ENCODE data around the gene SH3RF3. TPM values are rescaled to one million over a fixed set of nuclear protein-coding genes. Genes with fewer than 3 reads are reported as not detected.

SH3RF3 gene
- total and polyA plus RNA-seq, 10 of the 15 experiments (the other 5 are each of a cell fraction or from before 2014, with no cell fraction given): 0.08 to 8.8 (median 2.3) TPM

DNA sequence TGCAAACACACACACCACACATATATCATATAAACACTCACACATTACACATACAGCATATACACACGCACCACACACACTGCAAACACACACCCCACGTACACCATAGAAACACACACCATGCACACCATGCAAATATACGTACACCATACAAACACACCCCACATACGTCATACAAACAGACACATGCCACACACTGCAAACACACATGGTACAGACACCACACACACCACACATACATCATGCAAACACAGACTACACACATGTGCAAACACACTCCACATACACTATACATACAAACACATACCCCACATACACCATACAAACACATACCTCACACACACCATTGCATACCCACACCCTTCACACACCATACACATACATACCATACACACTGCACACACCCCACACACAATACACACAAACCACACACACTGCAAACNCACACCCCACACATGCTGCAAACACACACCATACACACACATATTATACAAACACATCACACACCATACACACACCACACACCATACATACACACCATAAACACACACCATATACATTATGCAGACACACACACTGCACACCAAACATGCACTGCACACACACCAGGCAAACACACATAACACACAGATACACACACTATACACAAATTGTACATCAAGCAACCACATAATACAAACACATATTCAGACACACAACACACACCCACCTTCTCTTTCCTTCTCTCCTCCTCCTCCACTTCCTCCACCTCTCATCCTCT is 364.4 kb downstream of the SH3RF3 start:
- ATAC-seq: no peak
- Histone ChIP-seq H3K4me2 (ENCODE audit: control insufficient read depth, insufficient read depth) (no peak overlapping the region), H3K27ac (ENCODE audit: control insufficient read depth, insufficient read depth) (no peak overlapping the region), H3K79me2 (ENCODE audit: control insufficient read depth, insufficient read depth, low read length) (no peaks in the 10 kb centered on the region), H3K27me3 (replicated peaks in 1 of 2; ENCODE audit: control insufficient read depth in 2 of 2, insufficient read depth in 2 of 2, low read length in 1 of 2) (no peaks in the 10 kb centered on the region), H3K4me3 (no peak overlapping the region), H3K4me1 (ENCODE audit: control insufficient read depth, insufficient read depth, low read length) (no peaks in the 10 kb centered on the region), H4K20me1 (ENCODE audit: control insufficient read depth, insufficient read depth) (no peaks in the 10 kb centered on the region), H3K9me3 (replicated peaks; ENCODE audit: control insufficient read depth, insufficient read depth, low read length) (no peaks in the 10 kb centered on the region), H3K36me3 (ENCODE audit: control insufficient read depth in 2 of 2, insufficient read depth in 2 of 2, low read length in 1 of 2) (no peaks in the 10 kb centered on the region), H2AFZ (ENCODE audit: control insufficient read depth, low read depth, low read length) (no peak overlapping the region), H3K9ac (ENCODE audit: control insufficient read depth, insufficient read depth, low read length) (no peak overlapping the region)
- 51% methylated on average over 4 of the region's 4 CpGs for WGBS (ENCODE audit: insufficient coverage, insufficient replicate concordance, low lambda C conversion rate, missing lambda C conversion rate)
- CTCF ChIA-PET: no interaction called here
- in situ Hi-C loops (cut with MboI) (no loop called here), intact Hi-C loops (cut with micrococcal nuclease; ENCODE audit: unreplicated experiment) (no loop called here)
- TSS peak; percentile 47 for BruUV-seq (replicated peaks)
- POLR2A ChIA-PET: no interaction called here
- no peak for FAIRE-seq
- SMC1A ChIA-PET (ENCODE audit: uncharacterized antibody, unreplicated experiment): no interaction called here
- RAD21 ChIA-PET (ENCODE audit: unreplicated experiment): no interaction called here
- TF ChIP-seq BCL3 (IDR thresholded peaks at IDR 0.05; ENCODE audit: borderline replicate concordance, insufficient read depth, low read depth, low read length, poor library complexity, severe bottlenecking) (no peak), HDGF (IDR thresholded peaks at IDR 0.05) (0 out of 2 replicates have a peak, but pooled peaks have one; percentile 17)
- DNase-seq (ENCODE audit: low read depth, low spot score): no peak

GRCh38 chr2:109494351-109494750 is 365.3 kb downstream of the SH3RF3 start:
- H3K4me3 ChIP-seq: no peak overlapping the region
- ChIA-PET SMC1A (ENCODE audit: uncharacterized antibody, unreplicated experiment) (interaction anchor here (1.5 kb wide), 1 partner anchor 15 kb away, joined by 5 read pairs; no protein-coding TSS in a partner anchor), RAD21 (ENCODE audit: unreplicated experiment) (no interaction called here), POLR2A (interaction anchor here (0.5 kb wide), 1 partner anchor 30 kb away, joined by 4 read pairs; no protein-coding TSS in a partner anchor), CTCF (interaction anchor here (1.2 kb wide), 1 partner anchor 13 kb away, joined by 3 read pairs; no protein-coding TSS in a partner anchor)
- H3K4me2 ChIP-seq (ENCODE audit: control insufficient read depth, insufficient read depth): no peak overlapping the region
- BruUV-seq (replicated peaks): no TSS peak
- H3K79me2 ChIP-seq (ENCODE audit: control insufficient read depth, insufficient read depth, low read length): no peaks in the 10 kb centered on the region
- H3K4me1 ChIP-seq (ENCODE audit: control insufficient read depth, insufficient read depth, low read length): no peaks in the 10 kb centered on the region; the same call in 1 of the 2 replicates
- no peaks in the 10 kb centered on the region for H3K27me3 ChIP-seq (replicated peaks in 1 of 2; ENCODE audit: control insufficient read depth in 2 of 2, insufficient read depth in 2 of 2, low read length in 1 of 2)
- no peak for DNase-seq (ENCODE audit: low read depth, low spot score)
- in situ Hi-C loops (cut with MboI) (no loop called here), intact Hi-C loops (cut with micrococcal nuclease; ENCODE audit: unreplicated experiment) (no loop called here)
- FAIRE-seq: no peak
- no peak overlapping the region for H2AFZ ChIP-seq (ENCODE audit: control insufficient read depth, low read depth, low read length)
- ATAC-seq: no peak
- H4K20me1 ChIP-seq (ENCODE audit: control insufficient read depth, insufficient read depth): no peaks in the 10 kb centered on the region
- no peak overlapping the region for H3K27ac ChIP-seq (ENCODE audit: control insufficient read depth, insufficient read depth)
- no peaks in the 10 kb centered on the region for H3K36me3 ChIP-seq (ENCODE audit: control insufficient read depth in 2 of 2, insufficient read depth in 2 of 2, low read length in 1 of 2)
- TF ChIP-seq SMC3 (IDR thresholded peaks at IDR 0.05; ENCODE audit: borderline replicate concordance, low read length) (no peak), HDAC6 (IDR thresholded peaks at IDR 0.05; ENCODE audit: unreplicated experiment) (no peak), GATAD2B (conservative IDR thresholded peaks at IDR 0.05; ENCODE audit: low read depth) (no peak), STAT1 (conservative IDR thresholded peaks at IDR 0.05) (no peak)
- H3K9ac ChIP-seq (ENCODE audit: control insufficient read depth, insufficient read depth, low read length): no peak overlapping the region
- H3K9me3 ChIP-seq (replicated peaks; ENCODE audit: control insufficient read depth, insufficient read depth, low read length): no peaks in the 10 kb centered on the region
- WGBS (ENCODE audit: insufficient coverage, insufficient replicate concordance, low lambda C conversion rate, missing lambda C conversion rate): 2% methylated on average over 3 of the region's 3 CpGs

Measured in GM12878 (cell line).